ENCODE results near the gene PDE4D.

PDE4D gene

DNA sequence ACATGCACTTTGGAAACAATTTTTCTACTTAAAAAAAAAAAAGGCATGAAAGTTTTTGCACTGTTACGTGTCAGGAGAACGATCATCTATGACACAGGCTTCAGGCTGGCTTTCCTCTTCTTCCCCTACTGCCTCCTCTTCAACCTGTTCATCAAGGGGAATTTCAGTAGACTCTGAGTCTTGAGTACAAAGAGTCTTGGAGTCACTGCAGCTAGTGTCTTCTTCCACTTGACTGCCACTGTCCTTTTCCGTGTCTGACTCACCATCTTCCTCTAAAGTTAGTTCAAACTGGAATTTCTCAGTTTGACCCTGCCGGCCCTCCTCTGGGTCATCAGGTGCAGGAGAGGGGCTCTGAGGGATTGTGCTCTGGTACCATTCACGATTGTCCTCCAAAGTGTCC, 918.9 kb downstream of the PDE4D start:
- Histone ChIP-seq H3K27me3 (ENCODE audit: insufficient read depth, insufficient read length) (no peaks in the 10 kb centered on the region), H3K36me3 (ENCODE audit: insufficient read depth, insufficient read length, low read length) (peaks cover 44% of the 10 kb centered on the region), H3K9ac (ENCODE audit: insufficient read length, low read depth) (no peak overlapping the region), H3K4me1 (ENCODE audit: insufficient read depth, insufficient read length) (no peaks in the 10 kb centered on the region), H3K4me3 (ENCODE audit: insufficient read length, low read depth) (no peak overlapping the region), H3K9me3 (ENCODE audit: insufficient read depth, low read length) (no peaks in the 10 kb centered on the region)
- TF ChIP-seq YY1 (IDR thresholded peaks at IDR 0.05; ENCODE audit: insufficient read depth, insufficient read length) (no peak), SUZ12 (IDR thresholded peaks at IDR 0.05; ENCODE audit: extremely low read depth, insufficient read depth, insufficient read length) (no peak), ZNF274 (IDR thresholded peaks at IDR 0.05; ENCODE audit: low read depth, low read length) (no peak)
- no peak for DNase-seq (ENCODE audit: low read depth, low spot score)

- Histone ChIP-seq H3K4me1 (ENCODE audit: insufficient read depth, insufficient read length) (no peaks in the 10 kb centered on the region), H3K9me3 (ENCODE audit: insufficient read depth, low read length) (no peaks in the 10 kb centered on the region), H3K27me3 (ENCODE audit: insufficient read depth, insufficient read length) (no peaks in the 10 kb centered on the region), H3K9ac (ENCODE audit: insufficient read length, low read depth) (no peak overlapping the region), H3K4me3 (ENCODE audit: insufficient read length, low read depth) (no peak overlapping the region), H3K36me3 (ENCODE audit: insufficient read depth, insufficient read length, low read length) (peaks cover 43% of the 10 kb centered on the region)
- TF ChIP-seq SUZ12 (IDR thresholded peaks at IDR 0.05; ENCODE audit: extremely low read depth, insufficient read depth, insufficient read length) (no peak), ZNF274 (IDR thresholded peaks at IDR 0.05; ENCODE audit: low read depth, low read length) (no peak), YY1 (IDR thresholded peaks at IDR 0.05; ENCODE audit: insufficient read depth, insufficient read length) (no peak)
- no peak for DNase-seq (ENCODE audit: low read depth, low spot score)
Measured at GRCh38 chr5:58974083-58974482, 919.4 kb downstream of the PDE4D start.

DNA sequence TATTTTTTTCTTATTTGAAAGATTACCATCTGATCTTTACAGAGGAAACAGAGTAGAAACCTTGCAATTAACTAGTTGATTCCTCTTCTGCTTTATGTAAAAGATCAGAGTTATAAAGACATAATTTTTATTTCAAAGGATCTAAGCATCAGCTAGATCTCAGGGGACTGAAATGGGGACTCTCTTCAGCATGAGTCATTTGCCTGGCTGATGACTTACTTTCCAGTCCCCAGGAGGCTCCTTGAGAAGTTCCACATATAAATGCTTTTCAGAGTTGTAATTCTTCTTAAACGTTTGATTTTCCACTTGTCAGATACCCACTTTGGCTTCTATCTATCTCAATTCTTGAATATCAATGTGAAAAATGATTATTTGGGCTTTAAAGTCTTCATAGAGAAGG, 921.2 kb downstream of the PDE4D start:
- DNase-seq (ENCODE audit: low read depth, low spot score), result no peak
- peaks cover 40% of the 10 kb centered on the region for H3K36me3 ChIP-seq (ENCODE audit: insufficient read depth, insufficient read length, low read length)
- TF ChIP-seq YY1 (IDR thresholded peaks at IDR 0.05; ENCODE audit: insufficient read depth, insufficient read length) (no peak), ZNF274 (IDR thresholded peaks at IDR 0.05; ENCODE audit: low read depth, low read length) (no peak), SUZ12 (IDR thresholded peaks at IDR 0.05; ENCODE audit: extremely low read depth, insufficient read depth, insufficient read length) (no peak)

DNA sequence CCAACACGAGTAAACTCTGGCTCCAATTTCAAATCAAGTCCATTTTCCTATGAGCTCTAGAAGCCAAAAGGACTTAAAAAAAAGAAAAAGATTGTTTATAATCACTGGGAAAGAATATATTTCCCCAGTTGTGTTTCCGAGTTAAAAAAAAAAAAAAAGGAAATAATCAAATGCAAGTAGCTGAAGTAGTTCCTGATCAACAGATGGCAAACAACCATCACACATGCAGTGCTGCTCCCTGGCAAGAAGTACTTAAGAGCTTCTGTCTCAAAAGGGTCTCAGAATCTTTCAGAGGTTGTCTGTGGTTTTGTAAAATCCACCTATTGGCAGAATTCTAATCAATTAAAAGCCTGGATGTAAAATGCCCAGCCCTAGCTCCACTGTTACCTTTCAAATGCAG, 922.8 kb downstream of the PDE4D start:
- no peaks in the 10 kb centered on the region for H3K4me1 ChIP-seq (ENCODE audit: insufficient read depth, insufficient read length)
- H3K36me3 ChIP-seq (ENCODE audit: insufficient read depth, insufficient read length, low read length), result peaks cover 26% of the 10 kb centered on the region
- DNase-seq (ENCODE audit: low read depth, low spot score), result no peak
- no peaks in the 10 kb centered on the region for H3K9me3 ChIP-seq (ENCODE audit: insufficient read depth, low read length)
- no peak overlapping the region for H3K4me3 ChIP-seq (ENCODE audit: insufficient read length, low read depth)
- no peak for TF ChIP-seq YY1 (IDR thresholded peaks at IDR 0.05; ENCODE audit: insufficient read depth, insufficient read length)
- TF ChIP-seq ZNF274 (IDR thresholded peaks at IDR 0.05; ENCODE audit: low read depth, low read length), result no peak
- TF ChIP-seq SUZ12 (IDR thresholded peaks at IDR 0.05; ENCODE audit: extremely low read depth, insufficient read depth, insufficient read length), result no peak
- no peak overlapping the region for H3K9ac ChIP-seq (ENCODE audit: insufficient read length, low read depth)
- no peaks in the 10 kb centered on the region for H3K27me3 ChIP-seq (ENCODE audit: insufficient read depth, insufficient read length)

More for the DNA sequence above, 921.2 kb downstream of the PDE4D start:
- Histone ChIP-seq H3K4me1 (ENCODE audit: insufficient read depth, insufficient read length) (no peaks in the 10 kb centered on the region), H3K27me3 (ENCODE audit: insufficient read depth, insufficient read length) (no peaks in the 10 kb centered on the region), H3K9me3 (ENCODE audit: insufficient read depth, low read length) (no peaks in the 10 kb centered on the region), H3K9ac (ENCODE audit: insufficient read length, low read depth) (no peak overlapping the region), H3K4me3 (ENCODE audit: insufficient read length, low read depth) (no peak overlapping the region)

DNA sequence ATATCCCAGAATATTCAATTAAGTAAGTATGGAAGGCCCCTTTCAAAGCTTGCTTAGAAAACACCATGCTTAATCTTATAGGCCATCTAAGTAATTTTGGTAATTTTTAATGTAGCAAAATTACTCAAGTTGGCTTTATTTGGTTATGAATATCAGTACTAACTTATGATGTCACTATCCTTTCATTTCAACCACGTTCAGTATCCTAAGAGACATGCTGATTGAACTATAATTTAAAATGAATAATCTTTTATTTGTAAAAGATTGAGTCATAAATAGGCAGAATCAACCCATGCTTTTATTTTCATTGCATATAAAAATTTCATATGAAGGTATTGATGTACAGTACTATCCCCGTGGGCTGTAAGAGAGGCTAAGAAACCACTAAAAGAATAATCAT, 923.7 kb downstream of the PDE4D start:
- no peak for DNase-seq (ENCODE audit: low read depth, low spot score)
- TF ChIP-seq SUZ12 (IDR thresholded peaks at IDR 0.05; ENCODE audit: extremely low read depth, insufficient read depth, insufficient read length) (no peak), ZNF274 (IDR thresholded peaks at IDR 0.05; ENCODE audit: low read depth, low read length) (no peak), YY1 (IDR thresholded peaks at IDR 0.05; ENCODE audit: insufficient read depth, insufficient read length) (no peak)
- H3K4me1 ChIP-seq (ENCODE audit: insufficient read depth, insufficient read length), result no peaks in the 10 kb centered on the region
- H3K27me3 ChIP-seq (ENCODE audit: insufficient read depth, insufficient read length), result no peaks in the 10 kb centered on the region
- no peaks in the 10 kb centered on the region for H3K9me3 ChIP-seq (ENCODE audit: insufficient read depth, low read length)
- no peak overlapping the region for H3K9ac ChIP-seq (ENCODE audit: insufficient read length, low read depth)
- no peak overlapping the region for H3K4me3 ChIP-seq (ENCODE audit: insufficient read length, low read depth)
- H3K36me3 ChIP-seq (ENCODE audit: insufficient read depth, insufficient read length, low read length), result peaks cover 17% of the 10 kb centered on the region

DNA sequence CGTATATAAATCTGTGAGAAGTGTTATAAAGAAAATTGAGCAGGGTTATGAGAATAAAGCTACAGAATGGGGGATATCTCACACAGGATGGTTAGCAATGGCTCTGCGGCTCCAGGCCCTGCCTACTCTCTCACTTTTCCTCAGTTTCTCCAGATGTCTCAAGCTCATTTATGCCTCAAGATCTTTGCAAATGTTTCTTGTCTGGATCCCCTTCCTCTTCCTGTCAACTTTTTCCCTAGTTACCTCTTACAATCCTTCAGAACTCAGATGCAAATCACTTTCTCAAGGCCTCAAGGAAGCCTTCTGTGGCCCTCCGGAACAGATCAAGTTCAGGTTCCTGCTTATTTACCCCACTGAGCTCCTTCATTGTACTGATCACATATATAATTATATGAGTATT, 924.3 kb downstream of the PDE4D start:
- Histone ChIP-seq H3K9ac (ENCODE audit: insufficient read length, low read depth) (no peak overlapping the region), H3K36me3 (ENCODE audit: insufficient read depth, insufficient read length, low read length) (peaks cover 13% of the 10 kb centered on the region), H3K4me3 (ENCODE audit: insufficient read length, low read depth) (no peak overlapping the region), H3K4me1 (ENCODE audit: insufficient read depth, insufficient read length) (no peaks in the 10 kb centered on the region), H3K9me3 (ENCODE audit: insufficient read depth, low read length) (no peaks in the 10 kb centered on the region), H3K27me3 (ENCODE audit: insufficient read depth, insufficient read length) (no peaks in the 10 kb centered on the region)
- TF ChIP-seq SUZ12 (IDR thresholded peaks at IDR 0.05; ENCODE audit: extremely low read depth, insufficient read depth, insufficient read length), result no peak
- no peak for TF ChIP-seq YY1 (IDR thresholded peaks at IDR 0.05; ENCODE audit: insufficient read depth, insufficient read length)
- TF ChIP-seq ZNF274 (IDR thresholded peaks at IDR 0.05; ENCODE audit: low read depth, low read length), result no peak
- no peak for DNase-seq (ENCODE audit: low read depth, low spot score)

DNA sequence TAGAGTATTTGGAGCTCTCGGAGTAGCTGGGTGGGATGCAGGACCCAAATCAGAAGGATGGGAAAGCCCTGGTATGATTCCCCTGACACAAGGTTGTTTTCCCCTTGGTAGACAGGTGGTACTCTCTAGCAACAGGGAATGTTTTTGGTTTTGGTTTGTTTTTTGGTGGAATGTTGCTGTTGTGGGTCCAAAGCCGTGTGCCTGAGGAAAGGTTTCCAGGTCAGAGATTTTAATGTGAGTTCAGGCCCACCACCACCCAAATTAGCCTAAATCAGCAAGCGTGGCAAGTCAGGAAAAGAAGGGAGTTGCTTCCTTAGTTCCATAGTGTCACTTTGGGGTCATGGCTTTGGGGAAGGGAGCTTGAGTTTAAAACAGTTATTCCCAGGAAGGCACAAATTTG, 925.2 kb downstream of the PDE4D start:
- H3K36me3 ChIP-seq (ENCODE audit: insufficient read depth, insufficient read length, low read length), result peaks cover 6% of the 10 kb centered on the region
- H3K4me3 ChIP-seq (ENCODE audit: insufficient read length, low read depth), result no peak overlapping the region
- no peak overlapping the region for H3K9ac ChIP-seq (ENCODE audit: insufficient read length, low read depth)
- H3K9me3 ChIP-seq (ENCODE audit: insufficient read depth, low read length), result no peaks in the 10 kb centered on the region
- no peaks in the 10 kb centered on the region for H3K27me3 ChIP-seq (ENCODE audit: insufficient read depth, insufficient read length)
- no peak for TF ChIP-seq SUZ12 (IDR thresholded peaks at IDR 0.05; ENCODE audit: extremely low read depth, insufficient read depth, insufficient read length)
- TF ChIP-seq YY1 (IDR thresholded peaks at IDR 0.05; ENCODE audit: insufficient read depth, insufficient read length), result no peak
- TF ChIP-seq ZNF274 (IDR thresholded peaks at IDR 0.05; ENCODE audit: low read depth, low read length), result no peak
- DNase-seq (ENCODE audit: low read depth, low spot score), result no peak
- H3K4me1 ChIP-seq (ENCODE audit: insufficient read depth, insufficient read length), result no peaks in the 10 kb centered on the region

All from NT2/D1 (cell line).